GM12878 (cell line): ENCODE data around the gene ZWILCH. TPM values are rescaled to one million over a fixed set of nuclear protein-coding genes. Genes with fewer than 3 reads are reported as not detected.

Source experiments
- ATF7 ChIP-seq: fragments of 450-650 bp; IDR thresholded peaks from 2 replicates; pipeline ENCODE4 v1.6.1; 2016; ENCODE audit warnings: low read depth, mild to moderate bottlenecking
- BACH1 ChIP-seq: fragments of 450-650 bp; IDR thresholded peaks from 2 replicates; pipeline ENCODE4 v1.6.1; 2017; ENCODE audit warnings: mild to moderate bottlenecking, borderline replicate concordance
- BRCA1 ChIP-seq: IDR thresholded peaks from 2 replicates; pipeline ENCODE4 v1.6.1; 2011; ENCODE audit warnings: low read depth, low read length, improper control_type of control experiment
- CTCF ChIP-seq, 3 experiments: IDR thresholded peaks in 2 of 3; conservative IDR thresholded peaks in 1 of 3; 2 replicates each; pipeline ENCODE4 v1.5.1; 2011; ENCODE audit warnings: low read depth in 3 of 3, low read length in 3 of 3, mild to moderate bottlenecking in 3 of 3, control low read depth in 2 of 3, moderate library complexity in 2 of 3, inconsistent platforms in 1 of 3, mixed read lengths in 1 of 3; ENCODE audit not compliant: control insufficient read depth in 2 of 3, insufficient read depth in 1 of 3; ENCODE audit errors: extremely low read depth in 1 of 3
- GATAD2B ChIP-seq: fragments of 450-650 bp; conservative IDR thresholded peaks from 2 replicates; pipeline ENCODE4 v1.6.1; 2017; ENCODE audit warnings: low read depth, mild to moderate bottlenecking, moderate library complexity
- JUND ChIP-seq: IDR thresholded peaks from 2 replicates; pipeline ENCODE4 v1.6.1; 2012; ENCODE audit warnings: low read depth, mild to moderate bottlenecking, low read length, improper control_type of control experiment, moderate library complexity
- MTA2 ChIP-seq: fragments of 450-650 bp; IDR thresholded peaks from 2 replicates; pipeline ENCODE4 v1.6.1; 2016; ENCODE audit warnings: low read depth, mild to moderate bottlenecking, moderate library complexity
- NKRF ChIP-seq: fragments of 450-650 bp; conservative IDR thresholded peaks from 2 replicates; pipeline ENCODE4 v1.6.1; 2017; ENCODE audit warnings: mild to moderate bottlenecking, moderate library complexity
- PBX3 ChIP-seq: IDR thresholded peaks from 2 replicates; pipeline ENCODE4 v1.6.1; 2011; ENCODE audit warnings: mild to moderate bottlenecking, low read depth, low read length, moderate library complexity; ENCODE audit not compliant: insufficient replicate concordance
- SIN3A ChIP-seq: IDR thresholded peaks from 2 replicates; pipeline ENCODE4 v1.6.1; 2012; ENCODE audit warnings: low read depth, low read length, improper control_type of control experiment
- SMC3 ChIP-seq: IDR thresholded peaks from 2 replicates; pipeline ENCODE4 v1.6.1; 2011; ENCODE audit warnings: low read length, improper control_type of control experiment, borderline replicate concordance
- SRF ChIP-seq, 2 experiments: IDR thresholded peaks; 2 replicates each; pipeline ENCODE4 v1.6.1; 2011; ENCODE audit warnings: low read depth in 2 of 2, low read length in 2 of 2, mild to moderate bottlenecking in 1 of 2, moderate library complexity in 1 of 2
- ZBED1 ChIP-seq: IDR thresholded peaks from 2 replicates; pipeline ENCODE4 v1.6.1; 2016; ENCODE audit warnings: borderline replicate concordance
- ZBTB33 ChIP-seq: fragments of 450-650 bp; IDR thresholded peaks from 2 replicates; pipeline ENCODE4 v1.6.1; 2017; ENCODE audit warnings: mild to moderate bottlenecking
- ZNF207 ChIP-seq: fragments of 450-650 bp; IDR thresholded peaks from 2 replicates; pipeline ENCODE4 v1.6.1; 2014; ENCODE audit warnings: antibody characterized with exemption, mild to moderate bottlenecking, borderline replicate concordance
- ZNF592 ChIP-seq: fragments of 450-650 bp; IDR thresholded peaks from 2 replicates; pipeline ENCODE4 v1.6.1; 2017; ENCODE audit warnings: mild to moderate bottlenecking, moderate library complexity
- ZSCAN29 ChIP-seq: fragments of 450-650 bp; IDR thresholded peaks from 2 replicates; pipeline ENCODE4 v1.6.1; 2017; ENCODE audit warnings: mild to moderate bottlenecking, moderate library complexity
- polyA plus RNA-seq, 11 experiments: library from polyadenylated mRNA; depleted of rRNA in 4 of 11; unstranded in 6 of 11; stranded (reverse) in 5 of 11; fragments of >200 nt; fragmentation: Nextera tagmentation in 4 of 11; fragmentation: Illumina TruSeq in 1 of 11; extraction: Ambion mirVana in 4 of 11; extraction: Trizol in 1 of 11; gene quantifications; 1 replicate in 1 of 11; 2 replicates in 10 of 11; pipeline versions ENCODE4 v1.2.1 to v1.2.3, GENCODE V29; 2011 to 2016; ENCODE audit warnings: inconsistent platforms in 2 of 11, missing spikeins in 2 of 11, low read depth in 1 of 11
- total RNA-seq, 4 experiments: library from RNA; depleted of rRNA in 3 of 4; stranded (reverse); fragments of >200 nt in 3 of 4; fragmentation: Illumina TruSeq in 1 of 4; extraction: Trizol in 1 of 4; gene quantifications; 2 replicates each; pipeline versions ENCODE4 v1.2.1 to v1.2.3, GENCODE V29; 2013 to 2021

ZWILCH gene
- total and polyA plus RNA-seq, 10 of the 15 experiments (the other 5 are each of a cell fraction or from before 2014, with no cell fraction given), result 15.6 to 73.9 (median 32.4) TPM

GRCh38 chr15:66497502-66498455 lies 7.3 kb upstream of the ZWILCH start, which contains the start of gene SNAPC5 (continued):
- TF ChIP-seq JUND (no peak), SIN3A (peak; percentile 96), ZBED1 (peak; percentile 84; the same call in 1 of the 2 replicates), ZNF207 (peak; percentile 80; the same call in 1 of the 2 replicates), CTCF (IDR thresholded peaks at IDR 0.05 in 2 of 3, conservative IDR thresholded peaks at IDR 0.05 in 1 of 3; ENCODE audit: control insufficient read depth in 2 of 3, extremely low read depth in 1 of 3, insufficient read depth in 1 of 3, low read depth in 3 of 3, low read length in 3 of 3) (peak; percentile 85 to 98 (median 94)), ZBTB33 (no peak), GATAD2B (peak; percentile 75; the same call in 1 of the 2 replicates), MTA2 (peak; percentile 20; the same call in 1 of the 2 replicates), SRF (IDR thresholded peaks at IDR 0.05; ENCODE audit: low read depth in 2 of 2, low read length in 2 of 2) (peak in 1 of 2 experiments; percentile 73; a peak in 1 of 4 replicates), ZSCAN29 (0 out of 2 replicates have a peak, but pooled peaks have one; percentile 7), ZNF592 (no peak), BACH1 (peak; percentile 91), BRCA1 (no peak), NKRF (peak; percentile 97), PBX3 (no peak), SMC3 (peak; percentile 44), ATF7 (peak; percentile 83)
